Hepatocyte (in vitro differentiated cells): Measurements from ENCODE around the gene KRTAP10-5.

Experiments
- CTCF ChIP-seq: fragments of 200-600 bp; sonication (generic); IDR thresholded peaks from 2 replicates; pipeline ENCODE4 v1.5.1; 2016; ENCODE audit warnings: antibody characterized with exemption, mild to moderate bottlenecking; ENCODE audit not compliant: poor library complexity
- EZH2 ChIP-seq: fragments of 200-600 bp; sonication (generic); IDR thresholded peaks from 2 replicates; pipeline ENCODE4 v1.6.1; 2016; ENCODE audit warnings: antibody characterized with exemption, mild to moderate bottlenecking, borderline replicate concordance
- EZH2phosphoT487 ChIP-seq: fragments of 200-600 bp; sonication (generic); IDR thresholded peaks from one replicate; pipeline ENCODE4 v1.6.1; 2018; ENCODE audit warnings: antibody characterized with exemption, mild to moderate bottlenecking, low read depth, moderate library complexity; ENCODE audit not compliant: unreplicated experiment, severe bottlenecking

GRCh38 chr21:44569861-44570517 is 10.4 kb downstream of the KRTAP10-5 start:
- TF ChIP-seq CTCF (no peak), EZH2 (no peak), EZH2phosphoT487 (no peak)
